ENCODE results near the gene NTSR1.
A peak's percentile ranks its signal among the peaks of the same experiment; 100 is the strongest.

NTSR1 gene

DNA sequence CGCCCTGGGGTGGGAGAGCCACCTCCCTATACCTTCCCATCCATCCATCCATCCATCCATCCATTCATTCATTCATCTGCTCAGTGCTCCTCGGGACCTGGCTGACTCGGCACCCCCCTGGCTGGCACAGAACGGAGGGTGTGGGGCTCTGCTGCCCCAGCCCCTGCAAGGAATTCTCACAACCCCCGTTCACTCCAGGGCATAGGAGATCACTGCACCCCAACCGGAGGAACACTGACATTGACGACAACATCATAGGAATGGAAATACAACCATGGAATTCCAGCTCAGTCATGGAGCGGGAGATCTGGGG lies 59.6 kb downstream of the NTSR1 start:
- DNase-seq (ENCODE audit: insufficient read length, low spot score) (no peak), FAIRE-seq (no peak)

DNA sequence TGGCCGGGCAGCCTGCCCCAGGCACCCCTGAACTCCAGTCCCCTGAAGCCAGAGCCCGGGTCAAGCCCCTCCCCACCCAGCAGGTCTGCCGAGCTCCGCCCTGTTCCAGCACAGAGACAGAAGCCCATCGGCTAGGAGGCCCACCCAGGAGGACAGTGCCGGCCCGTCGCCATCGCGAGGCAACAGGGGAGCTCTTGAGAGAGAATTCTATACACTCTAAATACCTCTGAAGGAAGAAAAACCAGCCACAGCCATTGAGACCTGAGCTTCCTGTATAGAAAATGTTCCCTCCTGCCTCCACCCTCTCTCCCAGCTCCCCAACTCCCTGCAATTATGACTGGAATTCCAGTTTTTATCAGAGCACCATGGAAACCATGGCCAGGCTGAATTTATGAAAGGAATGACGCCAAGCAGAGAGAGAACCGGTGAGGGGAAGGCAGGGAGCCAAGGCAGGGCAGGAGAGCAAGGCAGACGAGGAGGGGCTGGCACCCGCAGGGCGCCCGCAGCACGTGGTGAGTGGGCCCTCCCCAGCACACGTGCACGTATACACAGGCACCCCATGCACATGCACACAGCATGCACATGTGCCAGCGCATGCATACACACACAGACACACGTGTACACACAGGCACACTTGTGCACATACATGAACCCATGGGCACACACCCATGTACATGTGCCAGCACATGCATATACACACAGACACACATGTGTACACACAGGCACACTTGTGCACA lies 60.1 kb downstream of the NTSR1 start:
- DNase-seq (ENCODE audit: insufficient read length, low spot score): no peak
- FAIRE-seq: no peak

DNA sequence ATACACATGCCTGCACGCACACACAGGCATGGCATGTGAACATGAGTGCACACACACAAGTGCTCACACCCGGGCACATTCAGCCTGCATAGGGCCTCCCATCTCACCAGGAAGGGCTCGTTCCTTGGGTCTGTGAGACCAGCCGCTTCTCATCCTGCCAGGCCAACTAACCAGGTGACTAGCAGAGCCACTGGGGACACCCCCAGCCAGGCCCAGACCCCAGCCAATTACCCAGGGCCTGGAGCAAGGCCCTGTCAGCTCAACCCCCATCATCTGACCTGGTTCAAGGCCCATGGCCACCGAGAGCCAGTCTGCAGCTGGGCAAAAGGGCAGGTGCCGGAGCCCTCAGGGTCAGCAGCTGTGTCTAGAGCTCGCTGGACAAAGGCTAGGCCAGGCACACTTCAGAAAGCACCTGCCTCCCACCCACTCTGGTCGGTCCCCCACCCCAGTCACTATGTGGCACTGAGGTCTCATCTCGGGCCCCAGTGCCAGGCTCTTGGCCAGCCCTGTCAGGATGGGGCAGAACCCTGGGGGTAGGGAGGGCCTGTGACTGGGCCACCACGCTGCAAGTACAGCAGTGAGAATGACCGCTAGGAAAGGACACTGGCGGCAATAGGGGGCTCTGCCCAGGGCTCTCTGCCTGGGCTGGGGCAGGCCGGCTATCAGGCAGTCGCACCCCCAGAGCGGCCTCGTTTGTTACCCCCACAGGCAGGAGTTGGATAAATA lies 60.9 kb downstream of the NTSR1 start:
- no peak for FAIRE-seq
- DNase-seq (ENCODE audit: insufficient read length, low spot score): no peak

DNA sequence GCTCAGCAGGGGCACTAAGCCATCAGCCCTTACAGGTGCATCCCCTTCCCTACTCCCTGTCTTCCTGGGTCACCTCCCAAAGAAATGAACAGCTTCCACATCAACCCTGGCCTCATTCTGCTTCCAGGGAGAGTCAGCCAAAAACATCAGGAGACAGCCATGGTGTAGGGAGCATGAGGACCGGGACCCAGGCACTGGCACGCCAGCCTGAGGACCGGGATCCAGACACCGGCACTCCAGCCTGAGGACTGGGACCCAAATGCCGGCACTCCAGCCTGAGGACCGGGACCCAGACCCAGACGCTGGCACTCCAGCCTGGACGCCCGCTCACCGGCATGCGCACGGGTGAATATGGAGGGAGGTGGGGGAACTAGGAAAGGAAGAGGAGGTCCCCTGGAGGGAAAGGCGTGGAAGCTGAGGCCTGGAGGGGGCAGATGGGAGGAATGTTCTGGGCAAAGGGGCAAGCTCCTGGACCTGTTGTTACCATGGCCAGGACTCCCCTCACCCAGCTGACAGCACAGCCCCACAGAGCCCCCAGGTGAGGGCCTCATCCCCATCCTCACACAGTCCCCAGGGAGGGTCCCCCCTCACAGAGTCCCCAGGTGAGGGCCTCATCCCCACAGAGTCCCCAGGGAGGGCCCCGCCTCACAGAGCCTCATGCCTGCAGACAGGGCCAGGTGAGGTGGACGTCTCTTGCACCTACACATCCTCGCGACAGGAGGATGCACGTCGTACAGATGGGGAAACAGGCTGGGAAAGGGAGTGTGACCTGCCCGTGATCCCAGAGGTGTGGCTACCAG lies 61.7 kb downstream of the NTSR1 start:
- no peak for DNase-seq (ENCODE audit: insufficient read length, low spot score)
- no peak for FAIRE-seq

DNA sequence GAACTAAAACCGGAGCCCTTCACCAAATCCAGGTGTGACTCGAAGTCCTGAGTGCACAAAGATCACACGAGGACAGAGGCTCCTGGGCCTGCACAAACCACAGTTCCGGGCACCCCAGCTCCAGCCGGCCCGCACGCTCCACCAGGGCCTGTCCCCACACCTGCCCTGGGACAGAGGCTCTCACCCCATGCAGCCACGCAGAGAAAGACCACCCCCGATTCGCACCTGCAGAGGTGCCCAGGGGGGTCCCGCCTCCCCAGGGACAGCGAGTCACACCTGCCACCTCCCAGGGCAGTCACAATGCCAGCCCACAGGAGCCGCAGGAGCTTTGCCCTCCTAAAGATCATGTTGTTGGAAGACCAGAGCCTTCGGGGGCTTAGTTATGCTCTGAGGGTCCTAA lies 62.3 kb downstream of the NTSR1 start:
- no peak for FAIRE-seq
- no peak for DNase-seq (ENCODE audit: insufficient read length, low spot score)

DNA sequence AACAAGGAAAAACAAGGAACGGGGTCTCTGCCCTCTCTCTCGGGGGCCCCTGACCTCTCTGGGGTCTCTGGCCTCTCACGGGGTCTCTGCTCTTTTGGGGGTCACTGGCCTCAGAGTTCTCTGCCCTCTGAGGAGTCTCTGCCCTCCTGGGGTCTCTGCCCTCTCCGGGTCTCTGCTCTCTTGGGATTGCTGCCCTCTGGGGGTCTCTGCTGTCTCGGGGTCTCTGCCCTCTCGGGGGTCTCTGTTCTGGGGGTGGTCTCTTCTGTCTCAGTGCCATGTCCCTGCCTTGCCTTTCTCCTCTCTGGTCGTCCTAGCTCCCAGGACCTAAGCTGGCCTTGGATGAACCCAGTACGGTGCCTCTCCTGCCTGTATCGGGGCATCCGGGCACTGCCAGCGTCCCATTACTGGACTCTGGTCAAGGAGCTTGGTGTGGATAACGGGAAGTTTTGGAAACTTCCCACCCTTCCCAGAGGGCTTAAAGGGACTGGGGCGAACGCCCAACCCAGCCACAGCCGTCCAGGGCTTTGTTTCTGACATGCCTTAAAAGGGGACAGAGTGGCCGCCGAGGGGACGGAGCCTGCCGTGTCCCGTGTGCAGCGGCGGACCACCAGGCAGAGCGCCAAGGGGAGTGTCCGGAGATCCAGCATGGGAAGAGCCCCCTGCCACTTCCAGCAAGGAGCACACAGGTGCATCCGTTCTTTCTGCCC lies 62.9 kb downstream of the NTSR1 start:
- FAIRE-seq (no peak), DNase-seq (ENCODE audit: insufficient read length, low spot score) (no peak)

DNA sequence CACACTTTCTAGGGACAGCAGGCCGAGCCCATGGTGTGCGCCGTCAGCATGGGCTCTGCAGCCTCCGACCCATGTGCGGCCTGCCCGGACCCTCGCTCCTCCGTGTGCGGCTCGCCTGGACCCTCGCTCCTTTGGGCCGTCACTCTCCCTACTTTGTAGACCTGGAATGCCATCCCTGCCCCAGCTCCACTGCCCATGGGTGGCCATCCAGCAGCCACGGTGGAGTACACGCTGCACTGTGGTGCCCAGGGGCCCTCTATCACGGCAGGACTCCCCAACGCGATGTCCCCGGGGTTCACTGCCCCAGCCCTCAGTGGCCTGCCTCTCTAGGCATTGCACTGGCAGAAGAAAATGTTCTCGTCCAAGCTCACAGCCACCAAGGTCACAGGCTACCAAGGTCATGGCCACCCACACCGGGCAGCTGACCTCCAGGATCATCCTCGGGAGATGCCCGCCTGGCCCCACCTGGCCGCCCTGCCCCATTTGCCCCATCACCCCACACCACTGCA lies 63.5 kb downstream of the NTSR1 start:
- DNase-seq (ENCODE audit: insufficient read length, low spot score) (no peak), FAIRE-seq (no peak)

DNA sequence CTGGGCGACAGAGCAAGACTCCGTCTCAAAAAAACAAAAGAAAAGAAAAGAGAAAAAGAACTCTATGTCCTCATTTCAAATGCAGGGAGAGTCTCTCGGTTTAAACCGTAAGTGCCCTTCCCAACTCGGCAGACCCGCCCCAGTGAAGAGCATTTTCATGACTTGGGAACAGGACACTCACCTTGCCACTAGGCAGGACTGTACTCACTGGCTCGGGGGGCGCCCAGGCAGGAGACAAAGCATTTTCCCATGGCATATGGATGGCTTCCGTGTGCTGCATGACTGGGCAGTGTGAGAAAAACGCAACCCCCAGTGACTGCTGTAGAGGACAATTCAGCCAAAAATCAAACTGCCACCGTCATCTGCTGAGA lies 64.0 kb downstream of the NTSR1 start:
- DNase-seq (ENCODE audit: insufficient read length, low spot score) (no peak), FAIRE-seq (no peak)

DNA sequence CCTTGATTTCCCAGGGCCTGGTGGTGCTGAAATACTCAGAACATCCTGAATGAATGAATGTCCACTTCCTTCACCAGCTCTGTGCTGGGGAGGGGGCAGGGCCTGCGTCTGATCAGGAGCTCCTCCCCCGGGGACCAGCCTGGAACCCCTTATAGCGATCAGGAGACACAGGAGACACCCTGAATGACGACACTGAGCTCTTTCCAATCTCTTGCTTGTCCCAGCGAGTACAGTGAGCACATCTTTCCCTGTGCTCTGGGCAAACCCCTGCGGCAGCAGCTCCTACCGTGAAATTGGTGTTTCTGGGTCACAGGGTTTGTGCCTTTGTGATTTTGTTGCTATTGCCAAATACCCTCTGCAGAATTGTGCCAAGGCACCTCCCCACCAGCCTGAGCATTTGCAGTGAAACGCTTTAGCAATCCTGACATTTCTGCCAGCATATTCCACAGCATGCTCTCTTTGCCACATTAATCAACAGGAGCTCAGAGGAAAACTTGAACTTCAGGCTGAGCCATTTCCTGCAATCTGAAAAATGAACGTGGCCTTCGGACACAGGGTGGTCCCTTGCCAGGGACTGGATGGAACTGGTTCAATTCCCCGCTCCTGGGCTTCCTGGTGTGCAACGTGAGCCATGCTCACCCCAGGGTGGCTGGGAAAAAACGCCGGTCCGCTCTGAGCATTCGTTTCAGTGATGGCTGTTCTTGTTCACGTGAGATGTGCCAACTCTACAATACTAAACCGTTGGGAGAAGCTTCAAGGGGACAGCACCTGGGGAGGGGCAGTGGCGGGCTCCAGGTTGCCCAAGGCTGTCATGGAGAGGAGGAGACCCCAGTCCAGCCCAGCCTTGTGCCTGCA lies 64.6 kb downstream of the NTSR1 start:
- FAIRE-seq: no peak
- no peak for DNase-seq (ENCODE audit: insufficient read length, low spot score)

DNA sequence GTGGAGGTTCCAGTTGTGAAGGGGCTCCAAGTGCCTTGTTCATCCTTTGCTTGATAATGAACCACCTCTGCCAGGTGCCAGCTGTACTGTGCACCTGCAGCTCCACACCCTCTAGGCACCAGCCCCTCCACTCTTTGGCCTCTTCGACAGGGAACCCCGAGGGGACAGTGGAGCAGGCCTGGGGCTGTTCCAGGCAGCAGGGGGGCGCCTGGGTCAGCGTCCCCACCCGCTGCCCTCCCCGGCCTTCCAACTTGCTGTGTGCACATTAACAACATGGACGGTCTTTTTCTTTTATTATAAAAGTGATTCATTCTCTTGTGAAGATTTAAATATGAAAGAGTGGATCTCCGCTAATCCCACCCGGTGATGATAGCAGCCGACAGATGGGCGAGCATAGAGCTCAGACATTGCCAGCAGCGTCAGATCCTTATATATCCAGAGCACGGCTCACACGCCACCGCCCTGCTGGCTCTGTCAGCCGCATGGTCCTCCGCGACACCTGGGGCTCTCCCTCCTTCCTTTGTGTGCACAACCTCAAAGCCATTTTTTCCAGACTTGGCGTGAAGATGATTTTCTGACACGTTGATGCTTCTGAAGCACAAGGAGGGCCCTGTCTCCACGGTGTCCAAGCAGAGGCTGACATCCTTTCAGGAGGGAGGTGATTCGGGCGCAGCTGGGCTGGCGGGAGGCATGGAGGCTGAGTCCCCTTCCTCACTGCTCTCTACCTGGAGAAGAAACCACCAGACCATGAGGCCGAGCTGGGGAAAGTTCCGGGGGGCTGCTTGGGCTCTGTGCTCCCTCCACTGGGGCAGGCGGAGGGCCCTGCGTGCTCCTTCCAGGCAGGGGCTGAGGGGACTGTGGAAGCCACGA lies 65.4 kb downstream of the NTSR1 start:
- DNase-seq (ENCODE audit: insufficient read length, low spot score): no peak
- FAIRE-seq: no peak

DNA sequence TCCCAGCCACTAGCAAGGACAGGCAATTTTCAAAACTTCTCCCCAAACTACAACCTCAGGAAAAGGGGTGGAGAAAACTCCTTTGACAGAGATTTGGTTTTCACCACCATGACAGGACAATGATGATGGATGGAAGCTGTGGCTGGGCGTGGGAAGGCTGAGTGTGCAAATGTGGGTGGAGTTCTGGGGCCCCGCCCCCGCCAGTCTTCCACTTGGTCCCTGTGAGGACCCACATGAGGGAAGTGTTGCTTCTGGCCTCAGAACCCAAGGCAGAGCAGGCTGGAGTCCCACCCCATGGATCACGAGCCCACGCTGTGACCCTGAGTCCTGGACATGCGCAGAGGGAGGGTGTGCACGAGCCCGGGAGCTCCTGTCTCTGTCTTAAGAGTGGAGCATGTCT lies 66.1 kb downstream of the NTSR1 start:
- no peak for FAIRE-seq
- no peak for DNase-seq (ENCODE audit: insufficient read length, low spot score)

DNA sequence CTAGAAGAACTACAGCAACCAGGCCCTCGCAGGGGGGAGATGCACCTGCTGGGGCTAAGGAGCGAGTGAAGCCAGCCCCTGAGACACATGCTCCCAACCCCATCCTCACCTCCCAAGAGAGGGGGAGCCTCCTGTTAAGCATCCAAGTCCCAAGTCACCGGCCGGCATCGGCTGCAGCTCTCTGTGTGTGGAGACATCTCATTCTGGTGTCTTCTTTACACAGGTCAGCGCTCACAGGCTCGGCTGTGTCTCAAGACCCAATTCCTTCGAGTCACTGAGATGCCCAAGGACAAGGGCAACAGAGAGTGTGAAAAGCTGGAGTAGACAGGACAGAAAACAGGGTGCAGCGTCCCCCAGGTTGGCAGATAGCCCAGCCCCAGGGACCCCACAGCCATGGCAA lies 66.6 kb downstream of the NTSR1 start:
- FAIRE-seq (no peak), DNase-seq (ENCODE audit: insufficient read length, low spot score) (no peak)

DNA sequence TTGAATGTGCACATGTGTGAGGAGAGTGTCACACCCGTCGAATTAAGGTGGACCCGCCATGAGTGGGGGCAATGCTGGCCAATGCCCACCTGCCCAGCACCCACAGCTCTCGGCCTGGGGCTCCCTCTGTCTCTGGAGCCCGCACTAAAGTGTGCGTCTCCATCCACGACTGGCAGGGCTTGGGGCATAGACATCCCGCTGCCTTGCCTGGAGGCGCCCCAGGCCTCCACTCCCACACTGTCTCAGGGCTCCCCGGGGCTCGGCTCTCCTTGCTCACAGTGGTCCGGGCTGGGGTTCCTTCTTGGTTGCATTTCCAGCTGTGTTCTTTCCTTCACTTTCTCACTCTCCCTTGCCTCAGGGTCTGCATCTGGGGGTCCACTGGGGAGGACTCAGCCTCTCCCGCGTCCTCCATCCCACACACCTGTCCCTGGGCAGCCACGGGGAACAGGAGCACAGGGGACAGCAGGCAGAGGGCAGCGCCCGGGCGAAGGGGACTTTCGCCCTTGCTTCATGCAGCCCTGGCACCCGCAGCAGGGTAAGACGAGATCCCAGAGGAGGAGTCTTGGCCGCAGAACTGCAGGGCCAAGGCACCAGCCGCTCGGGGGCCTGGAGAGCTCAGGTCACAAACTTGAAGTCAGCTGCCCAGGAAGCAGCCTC lies 67.5 kb downstream of the NTSR1 start:
- no peak for FAIRE-seq
- DNase-seq (ENCODE audit: insufficient read length, low spot score): no peak

DNA sequence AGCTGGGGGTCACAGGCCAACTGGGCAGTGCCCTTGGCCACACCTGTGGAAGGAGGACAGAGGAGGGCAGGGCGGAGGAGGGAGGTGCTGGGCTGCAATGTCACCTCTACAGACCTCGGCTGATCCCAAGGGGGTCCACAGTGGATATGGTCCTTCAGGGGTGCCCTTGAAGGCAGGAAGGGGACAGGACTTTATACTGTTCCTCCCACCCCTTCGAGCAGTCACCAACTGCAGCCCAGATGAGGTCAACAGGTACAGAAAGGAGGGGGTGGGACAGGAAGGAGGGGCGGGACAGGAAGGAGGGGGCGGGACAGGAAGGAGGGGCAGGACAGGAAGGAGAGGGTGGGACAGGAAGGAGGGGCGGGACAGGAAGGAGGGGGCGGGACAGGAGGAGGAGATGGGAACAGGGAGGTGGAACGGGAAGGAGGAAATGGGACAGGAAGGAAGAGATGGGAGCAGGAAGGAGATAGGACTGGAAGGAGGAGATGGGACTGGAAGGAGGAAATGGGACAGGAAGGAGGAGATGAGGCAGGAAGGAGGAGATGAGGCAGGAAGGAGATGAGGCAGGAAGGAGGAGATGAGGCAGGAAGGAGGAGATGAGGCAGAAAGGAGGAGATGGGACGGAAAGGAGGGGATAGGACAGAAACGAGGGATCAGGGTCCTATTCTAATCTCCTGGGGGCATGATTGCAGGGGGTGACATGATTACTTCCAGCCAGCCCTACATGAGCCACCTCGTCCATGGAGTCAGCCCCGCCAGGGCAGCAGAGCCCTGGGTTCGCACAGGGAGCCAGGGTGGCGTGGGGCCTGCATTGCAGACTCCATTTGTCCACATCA lies 68.3 kb downstream of the NTSR1 start:
- FAIRE-seq (peak; percentile 89), DNase-seq (ENCODE audit: insufficient read length, low spot score) (peak; percentile 92)

DNA sequence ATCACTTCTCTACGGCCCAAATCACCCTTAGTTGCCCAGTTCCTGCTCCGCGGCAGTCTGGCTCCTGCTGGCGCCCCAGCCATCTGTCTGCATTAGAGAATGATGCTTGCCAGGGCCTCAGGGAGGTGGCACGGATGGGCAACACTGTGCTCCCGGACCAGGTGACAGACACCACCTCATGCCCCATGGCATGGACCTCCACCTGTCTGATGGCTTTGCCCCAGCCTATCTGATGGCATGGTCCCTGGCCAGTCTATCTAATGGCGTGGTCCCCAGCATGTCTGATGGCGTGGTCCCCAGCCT lies 68.8 kb downstream of the NTSR1 start:
- DNase-seq (ENCODE audit: insufficient read length, low spot score): no peak
- no peak for FAIRE-seq

DNA sequence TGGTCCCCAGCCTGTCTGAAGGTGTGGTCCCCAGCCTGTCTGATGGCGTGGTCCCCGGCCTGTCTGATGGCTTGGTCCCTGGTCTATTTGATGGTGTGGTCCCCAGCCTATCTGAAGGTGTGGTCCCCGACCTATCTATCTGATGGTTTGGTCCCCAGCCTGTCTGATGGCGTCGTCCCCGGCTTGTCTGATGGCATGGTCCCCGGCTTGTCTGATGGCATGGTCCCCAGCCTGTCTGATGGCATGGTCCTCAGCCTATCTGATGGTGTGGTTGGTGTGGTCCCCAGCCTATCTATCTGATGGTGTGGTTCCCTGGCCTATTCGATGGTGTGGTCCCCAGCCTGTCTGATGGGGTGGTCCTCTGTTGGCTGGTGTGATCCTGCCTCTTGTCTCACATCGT lies 69.4 kb downstream of the NTSR1 start:
- FAIRE-seq: no peak

DNA sequence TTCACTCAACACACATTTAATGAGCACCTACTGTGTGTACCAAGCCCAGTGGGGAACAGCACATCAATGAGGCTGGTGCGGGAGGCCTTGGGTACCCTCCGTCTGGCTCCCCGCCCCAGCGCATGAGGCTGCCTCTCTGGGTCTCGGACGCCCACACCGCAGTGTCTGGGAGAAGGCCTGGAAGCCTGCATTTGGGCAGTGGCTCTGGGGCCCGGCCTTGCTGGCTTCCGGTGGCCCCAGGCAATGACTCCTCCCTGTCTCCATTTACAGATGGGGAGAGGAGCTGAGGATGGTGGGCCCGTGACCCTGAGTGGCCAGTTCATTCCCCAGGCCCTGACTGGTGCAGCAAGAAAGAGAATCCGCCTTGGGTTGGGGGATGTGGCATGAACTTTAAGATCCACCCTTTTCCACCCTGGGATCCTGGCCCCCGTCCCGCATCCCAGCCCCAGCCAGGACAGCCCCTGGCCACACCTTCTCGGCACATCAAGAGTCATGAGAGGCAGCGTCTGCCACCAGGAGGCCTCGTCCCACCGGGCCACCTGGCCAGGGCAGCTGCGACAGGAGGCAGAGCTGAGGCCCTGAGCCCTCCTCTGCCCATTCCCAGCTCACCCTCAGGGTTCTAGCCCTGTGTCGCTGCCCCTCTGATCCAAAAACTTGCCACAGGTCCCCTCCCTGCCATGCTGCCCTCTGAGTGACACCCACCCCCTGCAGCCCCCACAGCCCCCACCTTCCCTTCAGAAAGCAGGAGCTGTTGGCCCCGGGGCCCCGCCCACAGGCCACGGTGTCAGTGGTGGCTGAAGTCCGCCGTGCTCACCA lies 70.2 kb downstream of the NTSR1 start:
- FAIRE-seq (no peak), DNase-seq (ENCODE audit: insufficient read length, low spot score) (no peak)

More for the DNA sequence above, 69.4 kb downstream of the NTSR1 start:
- no peak for DNase-seq (ENCODE audit: insufficient read length, low spot score)

All from GM19239 (cell line).